GM23338 (cell line): ENCODE data around the gene ROBO1. TPM values are rescaled to one million over a fixed set of nuclear protein-coding genes. Genes with fewer than 3 reads are reported as not detected.

ENCODE experiments used
- ATAC-seq: fragments of 200-7000 bp; cut with Tn5 transposase; 3 replicates; pipeline ENCODE4 v1.9.1; 2020
- DNase-seq: peaks from one replicate; pipeline ENCODE4 v3.0.0-alpha.2; 2015; ENCODE audit warnings: low spot score
- H2AFZ ChIP-seq: fragments of 200-600 bp; sonication (generic); 2 replicates; pipeline ENCODE4 v1.8.0; 2016; ENCODE audit warnings: antibody characterized with exemption, mild to moderate bottlenecking, moderate library complexity
- H3F3A ChIP-seq: fragments of 200-600 bp; sonication (generic); replicated peaks from 2 replicates; pipeline ENCODE4 v1.8.0; 2017; ENCODE audit warnings: antibody characterized with exemption, mixed run types, low read depth
- H3K27ac ChIP-seq: fragments of 200-600 bp; sonication (generic); 2 replicates; pipeline ENCODE4 v1.6.1; 2016; ENCODE audit warnings: low read depth
- H3K27me3 ChIP-seq: fragments of 200-600 bp; sonication (generic); 2 replicates; pipeline ENCODE4 v1.8.0; 2016; ENCODE audit warnings: mild to moderate bottlenecking, mixed run types, moderate library complexity; ENCODE audit not compliant: insufficient read depth
- H3K36me3 ChIP-seq: fragments of 200-600 bp; sonication (generic); 2 replicates; pipeline ENCODE4 v1.8.0; 2016; ENCODE audit warnings: mild to moderate bottlenecking; ENCODE audit not compliant: insufficient read depth
- H3K4me1 ChIP-seq: fragments of 200-600 bp; sonication (generic); 2 replicates; pipeline ENCODE4 v1.8.0; 2016; ENCODE audit warnings: mild to moderate bottlenecking, moderate library complexity; ENCODE audit not compliant: insufficient read depth
- H3K4me2 ChIP-seq: fragments of 200-600 bp; sonication (generic); 2 replicates; pipeline ENCODE4 v1.7.1; 2017; ENCODE audit warnings: mixed run types
- H3K4me3 ChIP-seq: fragments of 200-600 bp; sonication (generic); 2 replicates; pipeline ENCODE4 v1.6.1; 2016; ENCODE audit warnings: mixed run types
- H3K79me2 ChIP-seq: fragments of 200-600 bp; sonication (generic); replicated peaks from 2 replicates; pipeline ENCODE4 v1.8.0; 2017; ENCODE audit warnings: mild to moderate bottlenecking; ENCODE audit not compliant: insufficient read depth
- H3K9me2 ChIP-seq: fragments of 200-600 bp; sonication (generic); 2 replicates; pipeline ENCODE4 v1.8.0; 2017; ENCODE audit not compliant: insufficient read depth
- H4K20me1 ChIP-seq: fragments of 200-600 bp; sonication (generic); replicated peaks from 2 replicates; pipeline ENCODE4 v1.8.0; 2017; ENCODE audit warnings: mild to moderate bottlenecking; ENCODE audit not compliant: insufficient read depth
- H3K27ac Mint-ChIP-seq: 2 replicates; pipeline ENCODE4 v1.8.0; 2020; ENCODE audit warnings: inconsistent platforms, mild to moderate bottlenecking, moderate library complexity, mixed read lengths
- H3K27me3 Mint-ChIP-seq: 3 replicates; pipeline ENCODE4 v1.8.0; 2022; ENCODE audit warnings: low read depth, mild to moderate bottlenecking, moderate library complexity, mixed read lengths, inconsistent platforms; ENCODE audit not compliant: insufficient read depth, poor library complexity
- H3K36me3 Mint-ChIP-seq: 3 replicates; pipeline ENCODE4 v1.8.0; 2021; ENCODE audit warnings: low read depth, mild to moderate bottlenecking, inconsistent platforms, moderate library complexity, mixed read lengths
- H3K4me1 Mint-ChIP-seq: 3 replicates; pipeline ENCODE4 v1.8.0; 2020; ENCODE audit warnings: mild to moderate bottlenecking, inconsistent platforms, mixed read lengths
- H3K4me3 Mint-ChIP-seq: 3 replicates; pipeline ENCODE4 v1.8.0; 2021; ENCODE audit warnings: moderate library complexity, mild to moderate bottlenecking, inconsistent platforms, mixed read lengths
- H3K9me3 Mint-ChIP-seq: 3 replicates; pipeline ENCODE4 v1.8.0; 2020; ENCODE audit warnings: moderate library complexity, mild to moderate bottlenecking, inconsistent platforms, mixed read lengths
- CREB1 ChIP-seq: fragments of 250-450 bp; sonication (Bioruptor Pico); IDR thresholded peaks from 2 replicates; pipeline ENCODE4 v1.5.0; 2020; ENCODE audit warnings: low read depth, mild to moderate bottlenecking, moderate library complexity
- EZH2 ChIP-seq: fragments of 200-600 bp; sonication (generic); IDR thresholded peaks from one replicate; pipeline ENCODE4 v1.8.0; 2017; ENCODE audit warnings: antibody characterized with exemption, mild to moderate bottlenecking, low read depth; ENCODE audit not compliant: unreplicated experiment
- EZH2phosphoT487 ChIP-seq: fragments of 200-600 bp; sonication (generic); IDR thresholded peaks from one replicate; pipeline ENCODE4 v1.8.1; 2018; ENCODE audit warnings: antibody characterized with exemption; ENCODE audit not compliant: unreplicated experiment
- JUNB ChIP-seq: IDR thresholded peaks from one replicate; pipeline ENCODE4 v1.6.1; 2016; ENCODE audit warnings: antibody characterized with exemption; ENCODE audit not compliant: unreplicated experiment
- NANOG ChIP-seq: IDR thresholded peaks from 2 replicates; pipeline ENCODE4 v1.6.1; 2016; ENCODE audit warnings: antibody characterized with exemption, borderline replicate concordance
- POLR2AphosphoS5 ChIP-seq: IDR thresholded peaks from 2 replicates; pipeline ENCODE4 v1.6.1; 2016; ENCODE audit warnings: antibody characterized with exemption, low read depth
- STAT1 ChIP-seq: IDR thresholded peaks from one replicate; pipeline ENCODE4 v1.6.1; 2016; ENCODE audit warnings: antibody characterized with exemption; ENCODE audit not compliant: unreplicated experiment
- ZNF114 ChIP-seq: fragments of 250-450 bp; sonication (Bioruptor Pico); IDR thresholded peaks from 2 replicates; pipeline ENCODE4 v1.5.0; 2020; ENCODE audit warnings: mild to moderate bottlenecking, moderate library complexity
- ZNF331 ChIP-seq: fragments of 250-450 bp; sonication (Bioruptor Pico); IDR thresholded peaks from 2 replicates; pipeline ENCODE4 v1.5.0; 2020; ENCODE audit warnings: low read depth, mild to moderate bottlenecking, moderate library complexity
- polyA plus RNA-seq: library from polyadenylated mRNA; unstranded; fragments of >200 nt; fragmentation: Nextera tagmentation; extraction: Ambion mirVana; gene quantifications from 2 replicates; pipeline ENCODE4 v1.2.1, GENCODE V29; 2016
- total RNA-seq: library from RNA; depleted of rRNA; stranded (reverse); fragments of >200 nt; shearing (Covaris generic); gene quantifications from 2 replicates; pipeline ENCODE4 v1.2.3, GENCODE V29; 2014
- TF ChIP-seq, protein P1 (sequence below): IDR thresholded peaks from one replicate; pipeline ENCODE4 v1.6.1; 2018; ENCODE audit warnings: antibody characterized with exemption; ENCODE audit not compliant: unreplicated experiment
- TF ChIP-seq, protein P2 (sequence below), 2 experiments: fragments of 200-600 bp in 1 of 2; sonication (generic) in 1 of 2; conservative IDR thresholded peaks; 2 replicates each; pipeline versions ENCODE4 v1.5.1 to v1.6.1; 2016 to 2017; ENCODE audit warnings: antibody characterized with exemption in 2 of 2, low read depth in 2 of 2, mild to moderate bottlenecking in 2 of 2, moderate library complexity in 1 of 2
- TF ChIP-seq, protein P3 (sequence below): IDR thresholded peaks from 2 replicates; pipeline ENCODE4 v1.6.1; 2016; ENCODE audit warnings: antibody characterized with exemption
- TF ChIP-seq, protein P4 (sequence below): fragments of 250-450 bp; sonication (Bioruptor Pico); IDR thresholded peaks from 2 replicates; pipeline ENCODE4 v1.5.0; 2020; ENCODE audit warnings: mild to moderate bottlenecking, moderate library complexity

ROBO1 gene
- total and polyA plus RNA-seq, 2 experiments from 2014 or later, result 19.2 to 78.3 TPM

DNA sequence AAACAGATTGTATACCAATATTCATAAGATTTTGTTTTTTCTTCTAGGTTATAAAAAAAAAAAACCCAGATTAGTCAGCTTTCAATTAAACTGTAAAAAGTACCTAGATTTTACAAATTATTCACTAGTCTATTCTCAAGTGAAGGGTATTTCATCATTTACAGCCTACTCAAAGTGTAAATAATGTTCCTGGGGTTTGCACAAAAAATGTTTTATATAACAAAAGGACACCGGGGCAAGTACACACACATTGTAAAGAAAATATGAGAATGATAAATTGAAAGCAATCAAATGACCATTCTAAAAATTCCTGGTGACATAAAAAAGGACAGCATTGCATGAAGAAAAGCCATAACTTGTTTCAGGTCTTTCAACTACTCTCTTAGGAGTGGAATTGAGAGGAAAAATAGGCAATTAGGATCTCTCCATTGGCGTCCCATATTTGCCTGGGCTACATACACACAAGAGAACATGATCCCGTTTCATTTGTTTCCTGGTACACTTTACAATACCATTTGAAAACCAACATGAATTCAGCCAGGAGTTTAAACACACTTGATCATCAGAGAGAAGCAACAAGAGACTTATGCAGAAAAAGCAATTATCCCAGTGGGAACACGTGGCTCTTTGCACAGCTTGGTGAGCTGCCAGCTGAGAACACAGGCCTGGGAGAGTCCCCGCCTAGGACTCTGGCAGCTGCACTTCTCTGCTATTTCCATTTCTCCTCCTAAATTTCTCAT lies 1039.2 kb downstream of the ROBO1 start:
- H3K27ac Mint-ChIP-seq, result peak overlapping the region; percentile 36; the same call in 1 of the 2 replicates
- no peaks in the 10 kb centered on the region for H3K27me3 ChIP-seq
- no peak overlapping the region for H3K27ac ChIP-seq
- no peaks in the 10 kb centered on the region for H3K27me3 Mint-ChIP-seq
- H2AFZ ChIP-seq, result no peak overlapping the region
- no peaks in the 10 kb centered on the region for H3K79me2 ChIP-seq
- ATAC-seq (peak; percentile 77), DNase-seq (peak; percentile 8)
- no peak overlapping the region for H3K4me2 ChIP-seq
- H3K4me1 Mint-ChIP-seq, result peaks cover 46% of the 10 kb centered on the region
- H4K20me1 ChIP-seq, result no peaks in the 10 kb centered on the region
- TF ChIP-seq ZNF114 (CRISPR knock-in tag), result no peak
- TF ChIP-seq, protein P1, sequence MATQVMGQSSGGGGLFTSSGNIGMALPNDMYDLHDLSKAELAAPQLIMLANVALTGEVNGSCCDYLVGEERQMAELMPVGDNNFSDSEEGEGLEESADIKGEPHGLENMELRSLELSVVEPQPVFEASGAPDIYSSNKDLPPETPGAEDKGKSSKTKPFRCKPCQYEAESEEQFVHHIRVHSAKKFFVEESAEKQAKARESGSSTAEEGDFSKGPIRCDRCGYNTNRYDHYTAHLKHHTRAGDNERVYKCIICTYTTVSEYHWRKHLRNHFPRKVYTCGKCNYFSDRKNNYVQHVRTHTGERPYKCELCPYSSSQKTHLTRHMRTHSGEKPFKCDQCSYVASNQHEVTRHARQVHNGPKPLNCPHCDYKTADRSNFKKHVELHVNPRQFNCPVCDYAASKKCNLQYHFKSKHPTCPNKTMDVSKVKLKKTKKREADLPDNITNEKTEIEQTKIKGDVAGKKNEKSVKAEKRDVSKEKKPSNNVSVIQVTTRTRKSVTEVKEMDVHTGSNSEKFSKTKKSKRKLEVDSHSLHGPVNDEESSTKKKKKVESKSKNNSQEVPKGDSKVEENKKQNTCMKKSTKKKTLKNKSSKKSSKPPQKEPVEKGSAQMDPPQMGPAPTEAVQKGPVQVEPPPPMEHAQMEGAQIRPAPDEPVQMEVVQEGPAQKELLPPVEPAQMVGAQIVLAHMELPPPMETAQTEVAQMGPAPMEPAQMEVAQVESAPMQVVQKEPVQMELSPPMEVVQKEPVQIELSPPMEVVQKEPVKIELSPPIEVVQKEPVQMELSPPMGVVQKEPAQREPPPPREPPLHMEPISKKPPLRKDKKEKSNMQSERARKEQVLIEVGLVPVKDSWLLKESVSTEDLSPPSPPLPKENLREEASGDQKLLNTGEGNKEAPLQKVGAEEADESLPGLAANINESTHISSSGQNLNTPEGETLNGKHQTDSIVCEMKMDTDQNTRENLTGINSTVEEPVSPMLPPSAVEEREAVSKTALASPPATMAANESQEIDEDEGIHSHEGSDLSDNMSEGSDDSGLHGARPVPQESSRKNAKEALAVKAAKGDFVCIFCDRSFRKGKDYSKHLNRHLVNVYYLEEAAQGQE, result no peak
- TF ChIP-seq, protein P2, sequence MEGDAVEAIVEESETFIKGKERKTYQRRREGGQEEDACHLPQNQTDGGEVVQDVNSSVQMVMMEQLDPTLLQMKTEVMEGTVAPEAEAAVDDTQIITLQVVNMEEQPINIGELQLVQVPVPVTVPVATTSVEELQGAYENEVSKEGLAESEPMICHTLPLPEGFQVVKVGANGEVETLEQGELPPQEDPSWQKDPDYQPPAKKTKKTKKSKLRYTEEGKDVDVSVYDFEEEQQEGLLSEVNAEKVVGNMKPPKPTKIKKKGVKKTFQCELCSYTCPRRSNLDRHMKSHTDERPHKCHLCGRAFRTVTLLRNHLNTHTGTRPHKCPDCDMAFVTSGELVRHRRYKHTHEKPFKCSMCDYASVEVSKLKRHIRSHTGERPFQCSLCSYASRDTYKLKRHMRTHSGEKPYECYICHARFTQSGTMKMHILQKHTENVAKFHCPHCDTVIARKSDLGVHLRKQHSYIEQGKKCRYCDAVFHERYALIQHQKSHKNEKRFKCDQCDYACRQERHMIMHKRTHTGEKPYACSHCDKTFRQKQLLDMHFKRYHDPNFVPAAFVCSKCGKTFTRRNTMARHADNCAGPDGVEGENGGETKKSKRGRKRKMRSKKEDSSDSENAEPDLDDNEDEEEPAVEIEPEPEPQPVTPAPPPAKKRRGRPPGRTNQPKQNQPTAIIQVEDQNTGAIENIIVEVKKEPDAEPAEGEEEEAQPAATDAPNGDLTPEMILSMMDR (conservative IDR thresholded peaks at IDR 0.05; ENCODE audit: low read depth in 2 of 2), result no peak
- TF ChIP-seq CREB1 (CRISPR knock-in tag), result no peak
- no peak for TF ChIP-seq POLR2AphosphoS5
- no peak for TF ChIP-seq STAT1
- no peak for TF ChIP-seq ZNF331 (CRISPR knock-in tag)
- TF ChIP-seq, protein P3, sequence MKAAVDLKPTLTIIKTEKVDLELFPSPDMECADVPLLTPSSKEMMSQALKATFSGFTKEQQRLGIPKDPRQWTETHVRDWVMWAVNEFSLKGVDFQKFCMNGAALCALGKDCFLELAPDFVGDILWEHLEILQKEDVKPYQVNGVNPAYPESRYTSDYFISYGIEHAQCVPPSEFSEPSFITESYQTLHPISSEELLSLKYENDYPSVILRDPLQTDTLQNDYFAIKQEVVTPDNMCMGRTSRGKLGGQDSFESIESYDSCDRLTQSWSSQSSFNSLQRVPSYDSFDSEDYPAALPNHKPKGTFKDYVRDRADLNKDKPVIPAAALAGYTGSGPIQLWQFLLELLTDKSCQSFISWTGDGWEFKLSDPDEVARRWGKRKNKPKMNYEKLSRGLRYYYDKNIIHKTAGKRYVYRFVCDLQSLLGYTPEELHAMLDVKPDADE, result no peak
- TF ChIP-seq EZH2phosphoT487, result no peak
- TF ChIP-seq, protein P4, sequence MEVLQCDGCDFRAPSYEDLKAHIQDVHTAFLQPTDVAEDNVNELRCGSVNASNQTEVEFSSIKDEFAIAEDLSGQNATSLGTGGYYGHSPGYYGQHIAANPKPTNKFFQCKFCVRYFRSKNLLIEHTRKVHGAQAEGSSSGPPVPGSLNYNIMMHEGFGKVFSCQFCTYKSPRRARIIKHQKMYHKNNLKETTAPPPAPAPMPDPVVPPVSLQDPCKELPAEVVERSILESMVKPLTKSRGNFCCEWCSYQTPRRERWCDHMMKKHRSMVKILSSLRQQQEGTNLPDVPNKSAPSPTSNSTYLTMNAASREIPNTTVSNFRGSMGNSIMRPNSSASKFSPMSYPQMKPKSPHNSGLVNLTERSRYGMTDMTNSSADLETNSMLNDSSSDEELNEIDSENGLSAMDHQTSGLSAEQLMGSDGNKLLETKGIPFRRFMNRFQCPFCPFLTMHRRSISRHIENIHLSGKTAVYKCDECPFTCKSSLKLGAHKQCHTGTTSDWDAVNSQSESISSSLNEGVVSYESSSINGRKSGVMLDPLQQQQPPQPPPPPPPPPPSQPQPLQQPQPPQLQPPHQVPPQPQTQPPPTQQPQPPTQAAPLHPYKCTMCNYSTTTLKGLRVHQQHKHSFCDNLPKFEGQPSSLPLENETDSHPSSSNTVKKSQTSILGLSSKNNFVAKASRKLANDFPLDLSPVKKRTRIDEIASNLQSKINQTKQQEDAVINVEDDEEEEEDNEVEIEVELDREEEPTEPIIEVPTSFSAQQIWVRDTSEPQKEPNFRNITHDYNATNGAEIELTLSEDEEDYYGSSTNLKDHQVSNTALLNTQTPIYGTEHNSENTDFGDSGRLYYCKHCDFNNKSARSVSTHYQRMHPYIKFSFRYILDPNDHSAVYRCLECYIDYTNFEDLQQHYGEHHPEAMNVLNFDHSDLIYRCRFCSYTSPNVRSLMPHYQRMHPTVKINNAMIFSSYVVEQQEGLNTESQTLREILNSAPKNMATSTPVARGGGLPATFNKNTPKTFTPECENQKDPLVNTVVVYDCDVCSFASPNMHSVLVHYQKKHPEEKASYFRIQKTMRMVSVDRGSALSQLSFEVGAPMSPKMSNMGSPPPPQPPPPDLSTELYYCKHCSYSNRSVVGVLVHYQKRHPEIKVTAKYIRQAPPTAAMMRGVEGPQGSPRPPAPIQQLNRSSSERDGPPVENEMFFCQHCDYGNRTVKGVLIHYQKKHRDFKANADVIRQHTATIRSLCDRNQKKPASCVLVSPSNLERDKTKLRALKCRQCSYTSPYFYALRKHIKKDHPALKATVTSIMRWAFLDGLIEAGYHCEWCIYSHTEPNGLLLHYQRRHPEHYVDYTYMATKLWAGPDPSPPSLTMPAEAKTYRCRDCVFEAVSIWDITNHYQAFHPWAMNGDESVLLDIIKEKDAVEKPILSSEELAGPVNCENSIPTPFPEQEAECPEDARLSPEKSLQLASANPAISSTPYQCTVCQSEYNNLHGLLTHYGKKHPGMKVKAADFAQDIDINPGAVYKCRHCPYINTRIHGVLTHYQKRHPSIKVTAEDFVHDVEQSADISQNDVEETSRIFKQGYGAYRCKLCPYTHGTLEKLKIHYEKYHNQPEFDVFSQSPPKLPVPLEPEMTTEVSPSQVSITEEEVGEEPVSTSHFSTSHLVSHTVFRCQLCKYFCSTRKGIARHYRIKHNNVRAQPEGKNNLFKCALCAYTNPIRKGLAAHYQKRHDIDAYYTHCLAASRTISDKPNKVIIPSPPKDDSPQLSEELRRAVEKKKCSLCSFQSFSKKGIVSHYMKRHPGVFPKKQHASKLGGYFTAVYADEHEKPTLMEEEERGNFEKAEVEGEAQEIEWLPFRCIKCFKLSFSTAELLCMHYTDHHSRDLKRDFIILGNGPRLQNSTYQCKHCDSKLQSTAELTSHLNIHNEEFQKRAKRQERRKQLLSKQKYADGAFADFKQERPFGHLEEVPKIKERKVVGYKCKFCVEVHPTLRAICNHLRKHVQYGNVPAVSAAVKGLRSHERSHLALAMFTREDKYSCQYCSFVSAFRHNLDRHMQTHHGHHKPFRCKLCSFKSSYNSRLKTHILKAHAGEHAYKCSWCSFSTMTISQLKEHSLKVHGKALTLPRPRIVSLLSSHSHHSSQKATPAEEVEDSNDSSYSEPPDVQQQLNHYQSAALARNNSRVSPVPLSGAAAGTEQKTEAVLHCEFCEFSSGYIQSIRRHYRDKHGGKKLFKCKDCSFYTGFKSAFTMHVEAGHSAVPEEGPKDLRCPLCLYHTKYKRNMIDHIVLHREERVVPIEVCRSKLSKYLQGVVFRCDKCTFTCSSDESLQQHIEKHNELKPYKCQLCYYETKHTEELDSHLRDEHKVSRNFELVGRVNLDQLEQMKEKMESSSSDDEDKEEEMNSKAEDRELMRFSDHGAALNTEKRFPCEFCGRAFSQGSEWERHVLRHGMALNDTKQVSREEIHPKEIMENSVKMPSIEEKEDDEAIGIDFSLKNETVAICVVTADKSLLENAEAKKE, result no peak
- no peak for TF ChIP-seq NANOG
- TF ChIP-seq JUNB, result no peak
- no peak for TF ChIP-seq EZH2
- no peak overlapping the region for H3K4me3 ChIP-seq
- H3K9me3 Mint-ChIP-seq, result no peaks in the 10 kb centered on the region
- H3F3A ChIP-seq, result no peaks in the 10 kb centered on the region
- no peak overlapping the region for H3K4me3 Mint-ChIP-seq
- peaks cover 30% of the 10 kb centered on the region for H3K4me1 ChIP-seq
- no peaks in the 10 kb centered on the region for H3K9me2 ChIP-seq
- no peaks in the 10 kb centered on the region for H3K36me3 ChIP-seq
- no peaks in the 10 kb centered on the region for H3K36me3 Mint-ChIP-seq
